Panc1 (cell line): Measurements from ENCODE around the gene MYL3. TPM values are rescaled to one million over a fixed set of nuclear protein-coding genes. Genes with fewer than 3 reads are reported as not detected.

Experiments used
- ATAC-seq: fragments of 200-7000 bp; cut with Tn5 transposase; 2 replicates; pipeline ENCODE4 v1.9.1; 2020; ENCODE audit warnings: mild to moderate bottlenecking, moderate library complexity
- BruUV-seq: library from RNA; stranded (reverse); fragments of 400-500 nt; replicated peaks from 2 replicates; lab custom pipeline; 2021; lab: Mats Ljungman, UMichigan
- CTCF ChIA-PET: fragments of 300-600 bp; sonication (Branson Sonifier 250); formaldehyde crosslinking; loops from one replicate; lab custom pipeline; 2022; ENCODE audit warnings: antibody characterized with exemption; lab: Charles Lee
- POLR2A ChIA-PET: fragments of 300-600 bp; sonication (Branson Sonifier 250); formaldehyde crosslinking; loops from one replicate; lab custom pipeline; 2022; ENCODE audit warnings: antibody characterized with exemption; lab: Charles Lee
- DNase-seq: peaks from one replicate; pipeline ENCODE4 v3.0.0-alpha.2; 2010; ENCODE audit warnings: low read depth, low spot score
- H3K27ac ChIP-seq: 2 replicates; pipeline ENCODE4 v1.5.1; 2011; ENCODE audit warnings: mild to moderate bottlenecking, low read length, inconsistent platforms
- H3K27me3 ChIP-seq: fragments of 200-500 bp; sonication (Bioruptor generic); 2 replicates; pipeline ENCODE4 v1.6.0; 2014; ENCODE audit warnings: low read length, inconsistent platforms; ENCODE audit not compliant: control insufficient read depth, insufficient read depth
- H3K36me3 ChIP-seq: fragments of 200-500 bp; sonication (Bioruptor generic); 2 replicates; pipeline ENCODE4 v1.5.1; 2014; ENCODE audit warnings: inconsistent platforms, mild to moderate bottlenecking, low read length, moderate library complexity; ENCODE audit not compliant: control insufficient read depth, insufficient read depth
- H3K4me1 ChIP-seq: 2 replicates; pipeline ENCODE4 v1.5.1; 2011; ENCODE audit warnings: inconsistent platforms, mild to moderate bottlenecking, low read length, moderate library complexity; ENCODE audit not compliant: control insufficient read depth, insufficient read depth
- H3K4me3 ChIP-seq, 2 experiments: 2 replicates each; pipeline ENCODE4 v1.5.1; 2011 to 2012; ENCODE audit warnings: low read depth in 2 of 2, low read length in 2 of 2, mild to moderate bottlenecking in 2 of 2, inconsistent platforms in 1 of 2, moderate library complexity in 1 of 2
- H3K9me3 ChIP-seq: fragments of 200-500 bp; sonication (Bioruptor generic); 2 replicates; pipeline ENCODE4 v1.5.1; 2014; ENCODE audit warnings: low read depth, mild to moderate bottlenecking, inconsistent platforms, low read length, moderate library complexity; ENCODE audit not compliant: control insufficient read depth, insufficient read depth
- CTCF ChIP-seq: fragments of 450-650 bp; IDR thresholded peaks from 2 replicates; pipeline ENCODE4 v1.5.1; 2017; ENCODE audit warnings: mild to moderate bottlenecking
- POLR2AphosphoS5 ChIP-seq: IDR thresholded peaks from 2 replicates; pipeline ENCODE4 v1.6.1; 2012; ENCODE audit warnings: mild to moderate bottlenecking, low read depth, low read length, moderate library complexity
- REST ChIP-seq, 2 experiments: IDR thresholded peaks; 2 replicates each; pipeline ENCODE4 v1.6.1; 2011 to 2012; ENCODE audit warnings: low read depth in 2 of 2, control low read depth in 1 of 2, low read length in 1 of 2, mild to moderate bottlenecking in 1 of 2, moderate library complexity in 1 of 2; ENCODE audit not compliant: insufficient read depth in 1 of 2
- SIN3A ChIP-seq: IDR thresholded peaks from 2 replicates; pipeline ENCODE4 v1.6.1; 2012; ENCODE audit warnings: low read depth, mild to moderate bottlenecking, low read length, moderate library complexity, borderline replicate concordance; ENCODE audit not compliant: insufficient read depth
- TCF7L2 ChIP-seq: IDR thresholded peaks from 2 replicates; pipeline ENCODE4 v1.6.1; 2011; ENCODE audit warnings: mild to moderate bottlenecking, low read depth, low read length, inconsistent platforms
- in situ Hi-C: cut with HindIII; loops from 2 replicates; pipeline ENCODE4 v1.10.0; 2016; ENCODE audit warnings: low sequenced_read_pairs, low pct_unique_long_range_greater_than_20kb
- intact Hi-C: fragments of 100-400 bp; cut with micrococcal nuclease; formaldehyde crosslinking; loops from one replicate; pipeline ENCODE4 v1.10.0; 2022; ENCODE audit not compliant: unreplicated experiment
- total RNA-seq: library from RNA; stranded (reverse); gene quantifications from one replicate; pipeline ENCODE4 v1.2.1, GENCODE V29; 2021; ENCODE audit not compliant: unreplicated experiment

Gene MYL3
- total RNA-seq, 1 experiment from 2014 or later: not detected

- no peaks in the 10 kb centered on the region for H3K9me3 ChIP-seq
- in situ Hi-C loops: no loop called here
- CTCF ChIA-PET: interaction anchor here (0.7 kb wide), 1 partner anchor 33 kb away, joined by 4 read pairs; no protein-coding TSS in a partner anchor
- POLR2A ChIA-PET: no interaction called here
- no peaks in the 10 kb centered on the region for H3K27me3 ChIP-seq
- no peak overlapping the region for H3K27ac ChIP-seq
- no peaks in the 10 kb centered on the region for H3K36me3 ChIP-seq
- no peak overlapping the region for H3K4me3 ChIP-seq
- DNase-seq (no peak), ATAC-seq (no peak)
- H3K4me1 ChIP-seq: no peaks in the 10 kb centered on the region
- BruUV-seq: no TSS peak
- intact Hi-C loops: no loop called here
- no peak for TF ChIP-seq TCF7L2
- no peak for TF ChIP-seq REST (IDR thresholded peaks at IDR 0.05; ENCODE audit: insufficient read depth in 1 of 2, low read depth in 2 of 2, low read length in 1 of 2)
- TF ChIP-seq CTCF: no peak
- no peak for TF ChIP-seq SIN3A
- no peak for TF ChIP-seq POLR2AphosphoS5
Measured at GRCh38 chr3:46847744-46848143, 15.5 kb downstream of the MYL3 start.

GRCh38 chr3:46846624-46847542 lies 16.4 kb downstream of the MYL3 start:
- intact Hi-C loops: no loop called here
- BruUV-seq: no TSS peak
- no peaks in the 10 kb centered on the region for H3K9me3 ChIP-seq
- no peaks in the 10 kb centered on the region for H3K36me3 ChIP-seq
- CTCF ChIA-PET: interaction anchor here (0.6 to 0.7 kb wide), 3 partner anchors 34 to 1772 kb away, joined by 3 to 4 read pairs (median 4); no protein-coding TSS in a partner anchor
- H3K4me1 ChIP-seq: no peaks in the 10 kb centered on the region
- DNase-seq (no peak), ATAC-seq (no peak)
- TF ChIP-seq CTCF (no peak), TCF7L2 (no peak), POLR2AphosphoS5 (no peak), SIN3A (no peak), REST (IDR thresholded peaks at IDR 0.05; ENCODE audit: insufficient read depth in 1 of 2, low read depth in 2 of 2, low read length in 1 of 2) (no peak)
- POLR2A ChIA-PET: no interaction called here
- H3K27me3 ChIP-seq: no peaks in the 10 kb centered on the region
- H3K27ac ChIP-seq: no peak overlapping the region
- in situ Hi-C loops: no loop called here
- no peak overlapping the region; a peak in 1 of 4 replicates for H3K4me3 ChIP-seq
